HL-60 (cell line): Measurements from ENCODE around the gene GTF2H4.

Experiments
- DNase-seq, 2 experiments: peaks; one replicate each; pipeline ENCODE4 v3.0.0-alpha.2; 2010 to 2020; ENCODE audit warnings: low read depth in 1 of 2, low spot score in 1 of 2
- H3K27ac ChIP-seq: fragments of 250-450 bp; sonication (Bioruptor Pico); replicated peaks from 2 replicates; pipeline ENCODE4 v1.5.1; 2020; ENCODE audit warnings: mild to moderate bottlenecking, moderate library complexity
- H3K27me3 ChIP-seq: fragments of 250-450 bp; sonication (Bioruptor Pico); 2 replicates; pipeline ENCODE4 v1.5.1; 2021; ENCODE audit warnings: mild to moderate bottlenecking, moderate library complexity; ENCODE audit not compliant: insufficient read depth, poor library complexity, severe bottlenecking
- H3K4me3 ChIP-seq: replicated peaks from 2 replicates; pipeline ENCODE4 v1.5.1; 2011; ENCODE audit warnings: mild to moderate bottlenecking, control low read depth, low read length; ENCODE audit not compliant: insufficient read depth
- GABPA ChIP-seq: IDR thresholded peaks from 2 replicates; pipeline ENCODE4 v1.6.1; 2012; ENCODE audit warnings: low read depth
- POLR2AphosphoS5 ChIP-seq: IDR thresholded peaks from 2 replicates; pipeline ENCODE4 v1.6.1; 2012; ENCODE audit warnings: low read depth
- REST ChIP-seq: IDR thresholded peaks from 2 replicates; pipeline ENCODE4 v1.6.1; 2012; ENCODE audit warnings: low read depth; ENCODE audit not compliant: insufficient replicate concordance
- SPI1 ChIP-seq: IDR thresholded peaks from 2 replicates; pipeline ENCODE4 v1.6.1; 2012; ENCODE audit warnings: low read depth, mild to moderate bottlenecking, borderline replicate concordance
- TF ChIP-seq, protein P1 (sequence below): IDR thresholded peaks from one replicate; pipeline ENCODE4 v1.5.1; 2011; ENCODE audit warnings: low read length, control low read depth, inconsistent platforms; ENCODE audit not compliant: insufficient read depth

GTF2H4 gene

GRCh38 chr6:30947231-30947630 lies 39.2 kb downstream of the GTF2H4 start:
- no peak for DNase-seq
- H3K27ac ChIP-seq = no peak overlapping the region
- H3K4me3 ChIP-seq = no peak overlapping the region
- no peak for TF ChIP-seq SPI1
- peaks cover 30% of the 10 kb centered on the region for H3K27me3 ChIP-seq

DNA sequence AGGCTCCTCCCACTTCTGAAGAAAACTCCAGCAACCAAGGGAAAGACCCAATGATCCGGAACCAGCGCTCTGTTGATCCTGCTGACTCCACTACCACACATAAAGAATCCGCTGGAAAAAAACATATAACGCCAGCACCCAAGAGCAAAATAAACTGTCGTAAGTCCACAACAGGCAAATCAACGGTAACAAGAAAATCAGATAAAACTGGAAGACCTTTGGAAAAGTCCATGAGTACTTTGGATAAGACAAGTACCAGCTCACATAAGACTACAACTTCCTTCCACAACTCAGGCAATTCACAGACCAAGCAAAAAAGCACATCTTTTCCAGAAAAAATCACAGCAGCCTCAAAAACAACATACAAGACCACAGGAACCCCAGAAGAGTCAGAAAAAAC lies 40.8 kb downstream of the GTF2H4 start:
- TF ChIP-seq REST (no peak), SPI1 (no peak), GABPA (no peak), POLR2AphosphoS5 (no peak)
- TF ChIP-seq, protein P1, sequence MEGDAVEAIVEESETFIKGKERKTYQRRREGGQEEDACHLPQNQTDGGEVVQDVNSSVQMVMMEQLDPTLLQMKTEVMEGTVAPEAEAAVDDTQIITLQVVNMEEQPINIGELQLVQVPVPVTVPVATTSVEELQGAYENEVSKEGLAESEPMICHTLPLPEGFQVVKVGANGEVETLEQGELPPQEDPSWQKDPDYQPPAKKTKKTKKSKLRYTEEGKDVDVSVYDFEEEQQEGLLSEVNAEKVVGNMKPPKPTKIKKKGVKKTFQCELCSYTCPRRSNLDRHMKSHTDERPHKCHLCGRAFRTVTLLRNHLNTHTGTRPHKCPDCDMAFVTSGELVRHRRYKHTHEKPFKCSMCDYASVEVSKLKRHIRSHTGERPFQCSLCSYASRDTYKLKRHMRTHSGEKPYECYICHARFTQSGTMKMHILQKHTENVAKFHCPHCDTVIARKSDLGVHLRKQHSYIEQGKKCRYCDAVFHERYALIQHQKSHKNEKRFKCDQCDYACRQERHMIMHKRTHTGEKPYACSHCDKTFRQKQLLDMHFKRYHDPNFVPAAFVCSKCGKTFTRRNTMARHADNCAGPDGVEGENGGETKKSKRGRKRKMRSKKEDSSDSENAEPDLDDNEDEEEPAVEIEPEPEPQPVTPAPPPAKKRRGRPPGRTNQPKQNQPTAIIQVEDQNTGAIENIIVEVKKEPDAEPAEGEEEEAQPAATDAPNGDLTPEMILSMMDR = no peak
- Histone ChIP-seq H3K27me3 (peaks cover 35% of the 10 kb centered on the region), H3K27ac (no peak overlapping the region), H3K4me3 (no peak overlapping the region)
- no peak for DNase-seq

- DNase-seq = no peak
- Histone ChIP-seq H3K27ac (no peak overlapping the region), H3K27me3 (peaks cover 50% of the 10 kb centered on the region), H3K4me3 (no peak overlapping the region)
- TF ChIP-seq POLR2AphosphoS5 = no peak
- TF ChIP-seq GABPA = no peak
- TF ChIP-seq, protein P1 = no peak
- TF ChIP-seq REST = no peak
- TF ChIP-seq SPI1 = no peak
Observed at GRCh38 chr6:30951907-30952469, 44.0 kb downstream of the GTF2H4 start.

DNA sequence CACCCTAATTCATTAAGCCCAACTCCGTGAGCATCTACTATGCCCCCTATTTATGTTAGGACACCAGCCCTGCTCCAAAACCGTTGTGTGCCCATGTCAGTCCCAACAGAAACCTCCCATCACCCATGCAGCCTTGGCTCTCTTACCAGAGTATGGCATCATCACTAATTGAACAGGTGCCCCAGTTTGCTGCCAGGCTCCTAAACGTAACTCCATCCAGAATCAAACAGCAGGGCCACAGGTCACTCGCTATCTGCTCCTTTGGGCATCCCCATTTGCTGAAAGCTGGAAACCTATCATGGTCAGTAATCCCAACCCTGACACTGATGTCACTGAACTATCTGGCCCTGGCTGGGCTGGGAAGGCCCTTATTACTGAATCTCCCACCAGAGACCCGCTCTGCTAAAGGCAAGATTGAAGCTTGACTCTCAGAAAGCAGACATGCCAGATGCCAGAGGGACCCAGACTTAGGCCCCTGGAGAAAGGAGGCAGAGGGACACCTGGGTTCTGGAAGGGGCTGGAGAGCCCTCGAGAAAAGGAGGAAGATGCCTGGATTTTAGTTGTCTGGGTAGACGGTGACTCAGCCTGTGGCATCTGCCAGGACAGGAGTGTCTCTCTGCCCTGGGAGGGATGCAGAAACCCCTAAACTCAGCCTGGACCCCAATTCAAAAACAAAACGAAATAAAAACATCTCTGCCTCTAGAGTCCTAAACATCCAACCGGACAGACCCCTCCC lies 46.8 kb downstream of the GTF2H4 start:
- DNase-seq = no peak
- H3K27ac ChIP-seq = no peak overlapping the region
- peaks cover 52% of the 10 kb centered on the region for H3K27me3 ChIP-seq
- no peak overlapping the region; the same call in 1 of the 2 replicates for H3K4me3 ChIP-seq
- TF ChIP-seq, protein P1 = no peak
- no peak for TF ChIP-seq POLR2AphosphoS5
- no peak for TF ChIP-seq GABPA
- no peak for TF ChIP-seq SPI1
- TF ChIP-seq REST = no peak
